Measurements from ENCODE around the gene ZNF563.

Gene ZNF563

GRCh38 chr19:12333162-12334159 is at the start of gene ZNF563:
Gene ZNF563 (minus strand): TSS chr19:12333633. CDS start chr19:12333482, 151 bp downstream.
- peak within 1 kb of the TSS; percentile 78 for H3K4me3 ChIP-seq (ENCODE audit: low read depth, low read length)
- DNase-seq (ENCODE audit: low read depth), result peak; percentile 95
- TF ChIP-seq MAX (IDR thresholded peaks at IDR 0.05; ENCODE audit: low read depth, low read length) (no peak), MYC (IDR thresholded peaks at IDR 0.05; ENCODE audit: low read depth, low read length) (no peak), CTCF (IDR thresholded peaks at IDR 0.05; ENCODE audit: low read depth, low read length) (no peak), POLR2A (IDR thresholded peaks at IDR 0.05; ENCODE audit: extremely low read depth, insufficient read length) (no peak)

GRCh38 chr19:12380444-12380737 is 47.0 kb upstream of the ZNF563 start:
- no peak for DNase-seq (ENCODE audit: low read depth)
- TF ChIP-seq MYC (IDR thresholded peaks at IDR 0.05; ENCODE audit: low read depth, low read length) (no peak), MAX (IDR thresholded peaks at IDR 0.05; ENCODE audit: low read depth, low read length) (no peak), CTCF (IDR thresholded peaks at IDR 0.05; ENCODE audit: low read depth, low read length) (no peak), POLR2A (IDR thresholded peaks at IDR 0.05; ENCODE audit: extremely low read depth, insufficient read length) (no peak)
- no peak overlapping the region for H3K4me3 ChIP-seq (ENCODE audit: low read depth, low read length)

- DNase-seq (ENCODE audit: low read depth), result no peak
These were observed 46.5 kb upstream of the ZNF563 start for GRCh38 chr19:12379732-12380443.

GRCh38 chr19:12374026-12374425 is 40.6 kb upstream of the ZNF563 start:
- no peak for TF ChIP-seq CTCF (IDR thresholded peaks at IDR 0.05; ENCODE audit: low read depth, low read length)
- no peak for TF ChIP-seq MYC (IDR thresholded peaks at IDR 0.05; ENCODE audit: low read depth, low read length)
- no peak for TF ChIP-seq POLR2A (IDR thresholded peaks at IDR 0.05; ENCODE audit: extremely low read depth, insufficient read length)
- no peak for TF ChIP-seq MAX (IDR thresholded peaks at IDR 0.05; ENCODE audit: low read depth, low read length)
- H3K4me3 ChIP-seq (ENCODE audit: low read depth, low read length), result no peak overlapping the region
- no peak for DNase-seq (ENCODE audit: low read depth)

More at GRCh38 chr19:12379732-12380443, 46.5 kb upstream of the ZNF563 start:
- no peak for TF ChIP-seq MAX (IDR thresholded peaks at IDR 0.05; ENCODE audit: low read depth, low read length)
- no peak for TF ChIP-seq CTCF (IDR thresholded peaks at IDR 0.05; ENCODE audit: low read depth, low read length)
- TF ChIP-seq POLR2A (IDR thresholded peaks at IDR 0.05; ENCODE audit: extremely low read depth, insufficient read length), result no peak
- no peak for TF ChIP-seq MYC (IDR thresholded peaks at IDR 0.05; ENCODE audit: low read depth, low read length)
- H3K4me3 ChIP-seq (ENCODE audit: low read depth, low read length), result no peak overlapping the region

- TF ChIP-seq MAX (IDR thresholded peaks at IDR 0.05; ENCODE audit: low read depth, low read length) (no peak), MYC (IDR thresholded peaks at IDR 0.05; ENCODE audit: low read depth, low read length) (no peak), POLR2A (IDR thresholded peaks at IDR 0.05; ENCODE audit: extremely low read depth, insufficient read length) (no peak), CTCF (IDR thresholded peaks at IDR 0.05; ENCODE audit: low read depth, low read length) (no peak)
- peak within 1 kb of the TSS; percentile 57 for H3K4me3 ChIP-seq (ENCODE audit: low read depth, low read length)
- DNase-seq (ENCODE audit: low read depth), result peak; percentile 97
These were observed 32.1 kb upstream of the ZNF563 start, which contains the start of gene ZNF442 for GRCh38 chr19:12365236-12366162. Gene ZNF442 (minus strand): TSS chr19:12365683. CDS start chr19:12363631, 2,052 bp downstream.

Data from NB4 (cell line).